Measurements from ENCODE around the gene PRAC1. TPM values are rescaled to one million over a fixed set of nuclear protein-coding genes. Genes with fewer than 3 reads are reported as not detected.
A peak's percentile ranks its signal among the peaks of the same experiment; 100 is the strongest.

Gene PRAC1
- total RNA-seq (7.7 TPM), polyA plus RNA-seq (18.0 TPM)

DNA sequence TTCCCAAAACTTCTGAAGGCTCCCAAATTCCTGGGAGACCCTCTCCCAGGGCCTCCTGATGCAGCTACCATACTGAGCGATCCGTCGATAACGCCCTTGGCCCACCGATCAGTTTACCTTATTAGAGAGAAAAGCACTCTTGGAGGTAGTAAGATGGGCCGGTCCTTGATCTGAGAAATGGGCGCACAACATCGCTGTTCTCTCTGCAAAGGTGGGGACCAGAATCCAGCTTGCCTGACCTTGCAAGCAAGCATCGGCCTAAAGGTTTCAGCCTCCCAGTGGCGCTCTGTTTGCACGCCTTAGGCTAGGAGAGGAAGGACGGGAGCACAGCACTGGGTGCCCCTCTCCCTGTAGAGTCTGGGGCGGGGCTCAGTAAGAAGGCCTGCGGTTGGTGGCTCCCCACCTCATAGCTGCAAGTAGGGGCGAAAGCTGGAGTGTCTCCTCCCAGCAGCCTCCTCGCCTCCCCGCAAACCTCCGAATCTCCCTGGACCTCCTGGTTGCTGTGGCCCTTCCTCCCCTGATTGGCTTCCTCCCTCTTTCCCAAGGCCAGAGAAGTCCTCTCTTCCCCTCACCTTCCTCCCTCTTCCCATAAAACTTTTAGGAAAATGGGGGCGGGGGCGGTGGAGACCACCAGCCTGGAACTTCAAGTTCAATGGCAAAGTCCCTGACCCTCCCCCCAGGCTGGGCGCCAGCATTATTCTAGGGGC lies at the start of gene PRAC1:
Gene PRAC1, minus strand, starts transcription at position 318 of the 707 bp plus-strand sequence. Its CDS starts 126 bp downstream, at position 192.
- peak within 1 kb of the TSS; percentile 19 for H3K4me3 ChIP-seq (ENCODE audit: low read depth, low read length)
- 14% methylated on average over 21 of the region's 21 CpGs for WGBS
- no peak for DNase-seq (ENCODE audit: extremely low spot score)
- no peak within 1 kb of the TSS for H3K27ac ChIP-seq (ENCODE audit: low read depth)
- no peaks in the 10 kb centered on the region for H3K36me3 ChIP-seq (ENCODE audit: insufficient read depth)
- no peaks in the 10 kb centered on the region for H3K4me1 ChIP-seq (ENCODE audit: insufficient read depth)

DNA sequence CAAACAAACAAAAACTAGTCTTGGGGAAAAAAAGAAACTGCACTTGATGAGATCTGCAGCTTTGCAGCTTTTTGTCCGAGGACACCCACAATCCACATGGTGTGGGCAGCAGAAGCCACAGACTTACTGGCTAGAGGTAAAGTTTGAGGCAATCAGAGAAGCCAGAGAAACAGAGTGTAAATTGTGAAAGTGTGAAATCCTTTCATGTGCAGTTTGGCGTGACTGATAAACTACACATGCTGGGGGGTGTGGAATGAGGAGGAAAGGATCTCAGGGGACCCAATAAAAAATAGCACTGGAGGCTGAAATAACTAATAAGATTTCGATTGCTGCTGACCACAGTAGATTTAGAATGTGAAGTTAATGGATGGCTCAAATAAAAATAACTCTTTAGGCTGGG lies 48.6 kb upstream of the PRAC1 start:
- no peaks in the 10 kb centered on the region for H3K4me1 ChIP-seq (ENCODE audit: insufficient read depth)
- WGBS: 40% methylated on average over 3 of the region's 3 CpGs
- H3K4me3 ChIP-seq (ENCODE audit: low read depth, low read length): no peak overlapping the region
- DNase-seq (ENCODE audit: extremely low spot score): no peak
- no peaks in the 10 kb centered on the region for H3K36me3 ChIP-seq (ENCODE audit: insufficient read depth)
- H3K27ac ChIP-seq (ENCODE audit: low read depth): no peak overlapping the region

GRCh38 chr17:48769009-48769675 lies 46.8 kb upstream of the PRAC1 start:
- no peaks in the 10 kb centered on the region for H3K36me3 ChIP-seq (ENCODE audit: insufficient read depth)
- no peak overlapping the region for H3K4me3 ChIP-seq (ENCODE audit: low read depth, low read length)
- 72% methylated on average over 5 of the region's 5 CpGs for WGBS
- no peaks in the 10 kb centered on the region for H3K4me1 ChIP-seq (ENCODE audit: insufficient read depth)
- no peak for DNase-seq (ENCODE audit: extremely low spot score)
- H3K27ac ChIP-seq (ENCODE audit: low read depth): no peak overlapping the region

GRCh38 chr17:48767263-48767774 lies 45.0 kb upstream of the PRAC1 start:
- WGBS: 68% methylated on average over 4 of the region's 4 CpGs
- no peaks in the 10 kb centered on the region for H3K36me3 ChIP-seq (ENCODE audit: insufficient read depth)
- no peak overlapping the region for H3K4me3 ChIP-seq (ENCODE audit: low read depth, low read length)
- no peak overlapping the region for H3K27ac ChIP-seq (ENCODE audit: low read depth)
- no peaks in the 10 kb centered on the region for H3K4me1 ChIP-seq (ENCODE audit: insufficient read depth)
- no peak for DNase-seq (ENCODE audit: extremely low spot score)

DNA sequence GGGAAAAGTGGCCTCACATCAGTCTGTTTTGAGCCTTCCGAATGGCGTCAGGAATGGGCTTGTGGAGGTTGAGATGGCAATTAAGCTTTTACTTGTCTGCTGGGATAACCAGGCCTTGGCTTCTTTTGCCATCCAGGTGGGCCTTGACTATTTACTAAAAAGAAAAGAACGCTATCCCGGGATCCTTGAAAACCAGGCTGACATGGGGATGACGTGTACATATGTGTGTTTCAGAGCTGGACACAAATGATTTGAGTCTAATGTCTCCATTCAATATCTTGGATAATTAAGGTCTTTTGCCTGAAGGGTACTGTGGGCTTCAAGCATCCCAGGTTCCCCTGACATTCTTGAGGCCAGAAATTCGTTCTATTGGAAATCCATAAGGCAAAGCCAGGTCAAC lies 38.8 kb upstream of the PRAC1 start:
- 67% methylated on average over 6 of the region's 6 CpGs for WGBS

GRCh38 chr17:48760411-48760810 lies 38.1 kb upstream of the PRAC1 start:
- H3K4me3 ChIP-seq (ENCODE audit: low read depth, low read length): no peak overlapping the region
- H3K27ac ChIP-seq (ENCODE audit: low read depth): no peak overlapping the region
- no peak for DNase-seq (ENCODE audit: extremely low spot score)
- WGBS: 22% methylated on average over 4 of the region's 4 CpGs
- no peaks in the 10 kb centered on the region for H3K36me3 ChIP-seq (ENCODE audit: insufficient read depth)
- H3K4me1 ChIP-seq (ENCODE audit: insufficient read depth): no peaks in the 10 kb centered on the region

More for the DNA sequence above, 38.8 kb upstream of the PRAC1 start:
- no peak for DNase-seq (ENCODE audit: extremely low spot score)
- Histone ChIP-seq H3K36me3 (ENCODE audit: insufficient read depth) (no peaks in the 10 kb centered on the region), H3K4me1 (ENCODE audit: insufficient read depth) (no peaks in the 10 kb centered on the region), H3K27ac (ENCODE audit: low read depth) (no peak overlapping the region), H3K4me3 (ENCODE audit: low read depth, low read length) (no peak overlapping the region)

GRCh38 chr17:48759288-48759687 lies 37.0 kb upstream of the PRAC1 start:
- no peak for DNase-seq (ENCODE audit: extremely low spot score)
- Histone ChIP-seq H3K36me3 (ENCODE audit: insufficient read depth) (no peaks in the 10 kb centered on the region), H3K27ac (ENCODE audit: low read depth) (no peak overlapping the region), H3K4me3 (ENCODE audit: low read depth, low read length) (no peak overlapping the region), H3K4me1 (ENCODE audit: insufficient read depth) (no peaks in the 10 kb centered on the region)

GRCh38 chr17:48757524-48757961 lies 35.2 kb upstream of the PRAC1 start:
- H3K4me3 ChIP-seq (ENCODE audit: low read depth, low read length): no peak overlapping the region
- DNase-seq (ENCODE audit: extremely low spot score): no peak
- H3K4me1 ChIP-seq (ENCODE audit: insufficient read depth): no peaks in the 10 kb centered on the region
- H3K27ac ChIP-seq (ENCODE audit: low read depth): no peak overlapping the region
- 26% methylated on average over 2 of the region's 2 CpGs for WGBS
- H3K36me3 ChIP-seq (ENCODE audit: insufficient read depth): no peaks in the 10 kb centered on the region

- no peak for DNase-seq (ENCODE audit: extremely low spot score)
- H3K4me1 ChIP-seq (ENCODE audit: insufficient read depth): no peaks in the 10 kb centered on the region
- H3K4me3 ChIP-seq (ENCODE audit: low read depth, low read length): no peak overlapping the region
- 37% methylated on average over 3 of the region's 3 CpGs for whole genome bisulfite sequencing
- H3K36me3 ChIP-seq (ENCODE audit: insufficient read depth): no peaks in the 10 kb centered on the region
- H3K27ac ChIP-seq (ENCODE audit: low read depth): no peak overlapping the region
Measured at GRCh38 chr17:48756830-48757251, 34.5 kb upstream of the PRAC1 start.

DNA sequence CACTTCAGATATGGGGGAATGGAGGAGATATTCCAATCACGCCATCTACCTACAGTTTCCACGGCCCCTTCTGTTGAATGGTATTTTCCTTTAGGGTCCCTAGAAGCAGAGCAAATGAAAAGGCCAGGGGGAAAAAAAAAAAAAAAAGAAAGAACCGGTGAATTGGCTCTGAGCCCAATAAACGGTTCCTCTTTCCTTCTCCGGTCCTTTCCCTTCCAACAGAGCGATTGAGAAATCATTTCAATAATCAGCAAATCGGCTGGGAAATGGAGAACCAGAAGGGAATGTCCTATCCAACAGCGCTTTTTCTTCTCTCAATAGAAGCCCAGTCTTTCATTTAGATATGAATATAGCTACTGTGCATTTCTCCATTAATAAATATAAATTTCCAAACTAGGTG lies 33.0 kb upstream of the PRAC1 start:
- H3K4me3 ChIP-seq (ENCODE audit: low read depth, low read length): no peak overlapping the region
- DNase-seq (ENCODE audit: extremely low spot score): no peak
- H3K4me1 ChIP-seq (ENCODE audit: insufficient read depth): no peaks in the 10 kb centered on the region
- H3K36me3 ChIP-seq (ENCODE audit: insufficient read depth): no peaks in the 10 kb centered on the region
- WGBS: 22% methylated on average over 8 of the region's 8 CpGs
- H3K27ac ChIP-seq (ENCODE audit: low read depth): no peak overlapping the region

DNA sequence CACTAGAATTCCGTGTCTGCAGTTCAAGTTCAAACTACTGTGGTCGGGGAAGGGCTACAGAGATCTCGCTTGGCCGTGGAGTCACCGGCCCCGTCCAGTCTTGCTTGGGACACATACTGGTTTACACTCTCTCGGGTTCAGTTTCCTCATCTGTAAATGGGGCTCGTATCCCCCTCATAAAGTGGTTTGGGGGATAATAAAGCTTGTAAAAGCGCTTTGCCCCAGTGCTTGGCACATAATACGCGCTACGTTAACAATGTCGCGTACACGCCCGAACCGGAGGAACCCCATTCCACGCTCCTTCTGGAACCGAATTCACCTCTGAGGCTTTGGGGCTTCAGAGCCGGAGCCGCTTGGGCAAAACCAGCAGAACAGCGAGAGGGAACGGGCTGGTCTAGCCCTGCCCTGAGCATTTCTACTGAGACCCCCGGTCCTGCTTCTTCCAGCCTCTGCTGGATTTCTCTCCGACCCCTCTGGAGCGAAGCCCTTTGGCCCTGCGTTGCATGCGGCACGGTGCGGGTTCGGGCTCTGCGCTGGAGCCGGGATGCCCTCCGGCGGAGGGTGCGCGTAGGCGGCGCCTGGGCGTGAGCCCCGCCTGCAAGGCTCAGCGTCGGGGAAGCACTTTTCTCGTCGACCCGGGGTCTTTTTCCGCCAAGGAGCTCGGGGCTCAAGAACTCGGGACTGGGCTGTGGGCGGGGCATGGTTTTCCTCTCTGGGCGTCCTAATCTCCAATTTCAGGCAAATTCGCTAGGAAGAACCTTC lies 32.4 kb upstream of the PRAC1 start:
- no peaks in the 10 kb centered on the region for H3K4me1 ChIP-seq (ENCODE audit: insufficient read depth)
- no peak overlapping the region for H3K4me3 ChIP-seq (ENCODE audit: low read depth, low read length)
- H3K27ac ChIP-seq (ENCODE audit: low read depth): no peak overlapping the region
- H3K36me3 ChIP-seq (ENCODE audit: insufficient read depth): no peaks in the 10 kb centered on the region
- DNase-seq (ENCODE audit: extremely low spot score): no peak
- 6% methylated on average over 52 of the region's 52 CpGs for WGBS

- Histone ChIP-seq H3K4me3 (ENCODE audit: low read depth, low read length) (no peak overlapping the region), H3K27ac (ENCODE audit: low read depth) (no peak overlapping the region), H3K4me1 (ENCODE audit: insufficient read depth) (no peaks in the 10 kb centered on the region), H3K36me3 (ENCODE audit: insufficient read depth) (no peaks in the 10 kb centered on the region)
- WGBS: 12% methylated on average over 22 of the region's 22 CpGs
- no peak for DNase-seq (ENCODE audit: extremely low spot score)
Measured at GRCh38 chr17:48753794-48754499, 31.6 kb upstream of the PRAC1 start.

Measured in urinary bladder (tissue), 4 donors.